Neural cell (in vitro differentiated cells): ENCODE measurements around the gene SLC28A1. TPM values are rescaled to one million over a fixed set of nuclear protein-coding genes. Genes with fewer than 3 reads are reported as not detected.

Experiments used
- H2AFZ ChIP-seq: fragments of 200-600, 300-800 bp; sonication (generic), shearing (Covaris generic); 2 replicates; pipeline ENCODE4 v1.6.0; 2014; ENCODE audit warnings: low read depth, mild to moderate bottlenecking, antibody characterized with exemption, low read length, moderate library complexity
- H3F3A ChIP-seq: fragments of 200-600 bp; shearing (Covaris generic); 2 replicates; pipeline ENCODE4 v1.6.1; 2016; ENCODE audit warnings: mild to moderate bottlenecking, moderate library complexity, mixed read lengths, antibody characterized with exemption, low read length; ENCODE audit not compliant: insufficient read depth, poor library complexity, severe bottlenecking
- H3K27ac ChIP-seq: fragments of 200-600, 300-800 bp; sonication (generic), shearing (Covaris generic); 2 replicates; pipeline ENCODE4 v1.5.1; 2014; ENCODE audit warnings: mild to moderate bottlenecking, low read length, moderate library complexity
- H3K27me3 ChIP-seq: fragments of 300-800, 200-600 bp; sonication (generic), shearing (Covaris generic); 2 replicates; pipeline ENCODE4 v1.6.0; 2014; ENCODE audit warnings: mild to moderate bottlenecking, low read depth, low read length, moderate library complexity; ENCODE audit not compliant: insufficient read depth
- H3K36me3 ChIP-seq: fragments of 300-800, 200-600 bp; sonication (generic), shearing (Covaris generic); 2 replicates; pipeline ENCODE4 v1.5.1; 2014; ENCODE audit warnings: mild to moderate bottlenecking, antibody characterized with exemption, low read length, moderate library complexity; ENCODE audit not compliant: insufficient read depth
- H3K4me2 ChIP-seq: fragments of 300-800, 200-600 bp; sonication (generic), shearing (Covaris generic); 2 replicates; pipeline ENCODE4 v1.6.0; 2014; ENCODE audit warnings: mild to moderate bottlenecking, low read length
- H3K4me3 ChIP-seq: fragments of 300-800, 200-600 bp; sonication (generic), shearing (Covaris generic); 2 replicates; pipeline ENCODE4 v1.5.1; 2014; ENCODE audit warnings: mild to moderate bottlenecking, low read length, moderate library complexity
- H3K79me2 ChIP-seq: fragments of 200-600 bp; shearing (Covaris generic); replicated peaks from 2 replicates; pipeline ENCODE4 v1.6.0; 2014; ENCODE audit warnings: mild to moderate bottlenecking, low read length, moderate library complexity; ENCODE audit not compliant: insufficient read depth
- H3K9ac ChIP-seq: fragments of 300-800, 200-600 bp; sonication (generic), shearing (Covaris generic); 2 replicates; pipeline ENCODE4 v1.6.1; 2016; ENCODE audit warnings: mild to moderate bottlenecking, low read length, mixed read lengths
- H3K9me2 ChIP-seq: fragments of 200-600 bp; shearing (Covaris generic); 2 replicates; pipeline ENCODE4 v1.6.1; 2016; ENCODE audit warnings: mild to moderate bottlenecking, low read length, mixed read lengths; ENCODE audit not compliant: insufficient read depth
- H3K9me3 ChIP-seq: fragments of 200-600, 300-800 bp; sonication (generic), shearing (Covaris generic); 2 replicates; pipeline ENCODE4 v1.6.1; 2016; ENCODE audit warnings: mild to moderate bottlenecking, mixed run types, low read length, moderate library complexity, mixed read lengths
- H4K20me1 ChIP-seq: fragments of 200-600 bp; shearing (Covaris generic); 2 replicates; pipeline ENCODE4 v1.6.1; 2016; ENCODE audit warnings: mild to moderate bottlenecking, mixed run types; ENCODE audit not compliant: insufficient read depth
- EP300 ChIP-seq: fragments of 450-650 bp; conservative IDR thresholded peaks from 2 replicates; pipeline ENCODE4 v1.6.1; 2014; ENCODE audit warnings: antibody characterized with exemption, mild to moderate bottlenecking, moderate library complexity; ENCODE audit not compliant: poor library complexity, severe bottlenecking
- EZH2 ChIP-seq: fragments of 200-600, 300-800 bp; shearing (Covaris generic), sonication (generic); IDR thresholded peaks from 2 replicates; pipeline ENCODE4 v1.6.1; 2014; ENCODE audit warnings: antibody characterized with exemption, low read length, borderline replicate concordance, mild to moderate bottlenecking; ENCODE audit not compliant: insufficient read depth, poor library complexity, severe bottlenecking
- MXI1 ChIP-seq: fragments of 450-650 bp; conservative IDR thresholded peaks from 2 replicates; pipeline ENCODE4 v1.6.1; 2014; ENCODE audit warnings: antibody characterized with exemption, mild to moderate bottlenecking; ENCODE audit not compliant: poor library complexity, severe bottlenecking
- POLR2AphosphoS5 ChIP-seq: IDR thresholded peaks from 2 replicates; pipeline ENCODE4 v1.6.1; 2012
- RAD21 ChIP-seq: fragments of 450-650 bp; conservative IDR thresholded peaks from 2 replicates; pipeline ENCODE4 v1.6.1; 2014; ENCODE audit warnings: antibody characterized with exemption, mild to moderate bottlenecking, moderate library complexity
- SMC3 ChIP-seq: fragments of 450-650 bp; conservative IDR thresholded peaks from 2 replicates; pipeline ENCODE4 v1.6.1; 2014; ENCODE audit warnings: antibody characterized with exemption, mild to moderate bottlenecking, moderate library complexity; ENCODE audit not compliant: poor library complexity
- TAF1 ChIP-seq: IDR thresholded peaks from 2 replicates; pipeline ENCODE4 v1.6.1; 2012; ENCODE audit warnings: low read depth
- polyA plus RNA-seq: library from polyadenylated mRNA; depleted of rRNA; stranded (reverse); fragments of >200 nt; gene quantifications from 2 replicates; pipeline ENCODE4 v1.2.3, GENCODE V29; 2014
- TF ChIP-seq, protein P1 (sequence below): fragments of 450-650 bp; IDR thresholded peaks from 2 replicates; pipeline ENCODE4 v1.5.1; 2014; ENCODE audit warnings: antibody characterized with exemption, mild to moderate bottlenecking, moderate library complexity; ENCODE audit not compliant: poor library complexity, severe bottlenecking
- TF ChIP-seq, protein P2 (sequence below): IDR thresholded peaks from 2 replicates; pipeline ENCODE4 v1.6.1; 2012; ENCODE audit warnings: borderline replicate concordance

SLC28A1 gene
- polyA plus RNA-seq, 1 donor from 2014 or later: not detected

DNA sequence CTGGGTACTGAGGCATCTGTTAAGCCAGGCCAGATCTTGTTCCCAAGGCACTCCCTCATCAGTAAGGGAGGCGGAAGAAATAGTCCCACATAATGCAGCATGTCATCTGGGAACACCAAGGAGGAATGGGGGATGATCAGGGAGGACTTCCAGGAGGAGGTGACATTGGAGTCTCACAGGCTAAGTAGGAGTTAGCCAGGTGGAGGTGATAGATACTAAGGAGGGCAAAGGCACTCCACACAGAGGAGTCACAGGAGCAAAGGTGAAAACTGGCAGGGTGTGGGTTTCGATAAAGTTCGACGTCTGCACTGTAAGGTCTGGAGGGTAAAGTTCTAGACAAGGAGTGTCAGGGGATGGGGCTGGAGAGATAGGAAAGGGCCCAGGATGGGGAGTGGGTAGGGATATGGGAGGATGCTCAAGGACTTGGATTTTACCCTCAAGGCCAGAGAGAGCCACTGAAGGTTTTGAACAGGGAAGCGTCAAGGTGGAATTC lies 6.3 kb downstream of the SLC28A1 start:
- Histone ChIP-seq H3K9me2 (no peaks in the 10 kb centered on the region), H2AFZ (no peak overlapping the region), H3K9me3 (no peaks in the 10 kb centered on the region), H3K9ac (no peak overlapping the region), H3F3A (no peaks in the 10 kb centered on the region), H3K4me3 (no peak overlapping the region), H3K79me2 (no peaks in the 10 kb centered on the region), H3K4me2 (no peak overlapping the region), H3K27ac (no peak overlapping the region), H4K20me1 (no peaks in the 10 kb centered on the region), H3K27me3 (no peaks in the 10 kb centered on the region), H3K36me3 (no peaks in the 10 kb centered on the region)
- TF ChIP-seq, protein P1, sequence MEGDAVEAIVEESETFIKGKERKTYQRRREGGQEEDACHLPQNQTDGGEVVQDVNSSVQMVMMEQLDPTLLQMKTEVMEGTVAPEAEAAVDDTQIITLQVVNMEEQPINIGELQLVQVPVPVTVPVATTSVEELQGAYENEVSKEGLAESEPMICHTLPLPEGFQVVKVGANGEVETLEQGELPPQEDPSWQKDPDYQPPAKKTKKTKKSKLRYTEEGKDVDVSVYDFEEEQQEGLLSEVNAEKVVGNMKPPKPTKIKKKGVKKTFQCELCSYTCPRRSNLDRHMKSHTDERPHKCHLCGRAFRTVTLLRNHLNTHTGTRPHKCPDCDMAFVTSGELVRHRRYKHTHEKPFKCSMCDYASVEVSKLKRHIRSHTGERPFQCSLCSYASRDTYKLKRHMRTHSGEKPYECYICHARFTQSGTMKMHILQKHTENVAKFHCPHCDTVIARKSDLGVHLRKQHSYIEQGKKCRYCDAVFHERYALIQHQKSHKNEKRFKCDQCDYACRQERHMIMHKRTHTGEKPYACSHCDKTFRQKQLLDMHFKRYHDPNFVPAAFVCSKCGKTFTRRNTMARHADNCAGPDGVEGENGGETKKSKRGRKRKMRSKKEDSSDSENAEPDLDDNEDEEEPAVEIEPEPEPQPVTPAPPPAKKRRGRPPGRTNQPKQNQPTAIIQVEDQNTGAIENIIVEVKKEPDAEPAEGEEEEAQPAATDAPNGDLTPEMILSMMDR: no peak
- TF ChIP-seq POLR2AphosphoS5 (no peak), SMC3 (no peak), EP300 (no peak), MXI1 (no peak), RAD21 (no peak), TAF1 (no peak), EZH2 (no peak)
- TF ChIP-seq, protein P2, sequence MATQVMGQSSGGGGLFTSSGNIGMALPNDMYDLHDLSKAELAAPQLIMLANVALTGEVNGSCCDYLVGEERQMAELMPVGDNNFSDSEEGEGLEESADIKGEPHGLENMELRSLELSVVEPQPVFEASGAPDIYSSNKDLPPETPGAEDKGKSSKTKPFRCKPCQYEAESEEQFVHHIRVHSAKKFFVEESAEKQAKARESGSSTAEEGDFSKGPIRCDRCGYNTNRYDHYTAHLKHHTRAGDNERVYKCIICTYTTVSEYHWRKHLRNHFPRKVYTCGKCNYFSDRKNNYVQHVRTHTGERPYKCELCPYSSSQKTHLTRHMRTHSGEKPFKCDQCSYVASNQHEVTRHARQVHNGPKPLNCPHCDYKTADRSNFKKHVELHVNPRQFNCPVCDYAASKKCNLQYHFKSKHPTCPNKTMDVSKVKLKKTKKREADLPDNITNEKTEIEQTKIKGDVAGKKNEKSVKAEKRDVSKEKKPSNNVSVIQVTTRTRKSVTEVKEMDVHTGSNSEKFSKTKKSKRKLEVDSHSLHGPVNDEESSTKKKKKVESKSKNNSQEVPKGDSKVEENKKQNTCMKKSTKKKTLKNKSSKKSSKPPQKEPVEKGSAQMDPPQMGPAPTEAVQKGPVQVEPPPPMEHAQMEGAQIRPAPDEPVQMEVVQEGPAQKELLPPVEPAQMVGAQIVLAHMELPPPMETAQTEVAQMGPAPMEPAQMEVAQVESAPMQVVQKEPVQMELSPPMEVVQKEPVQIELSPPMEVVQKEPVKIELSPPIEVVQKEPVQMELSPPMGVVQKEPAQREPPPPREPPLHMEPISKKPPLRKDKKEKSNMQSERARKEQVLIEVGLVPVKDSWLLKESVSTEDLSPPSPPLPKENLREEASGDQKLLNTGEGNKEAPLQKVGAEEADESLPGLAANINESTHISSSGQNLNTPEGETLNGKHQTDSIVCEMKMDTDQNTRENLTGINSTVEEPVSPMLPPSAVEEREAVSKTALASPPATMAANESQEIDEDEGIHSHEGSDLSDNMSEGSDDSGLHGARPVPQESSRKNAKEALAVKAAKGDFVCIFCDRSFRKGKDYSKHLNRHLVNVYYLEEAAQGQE: no peak

DNA sequence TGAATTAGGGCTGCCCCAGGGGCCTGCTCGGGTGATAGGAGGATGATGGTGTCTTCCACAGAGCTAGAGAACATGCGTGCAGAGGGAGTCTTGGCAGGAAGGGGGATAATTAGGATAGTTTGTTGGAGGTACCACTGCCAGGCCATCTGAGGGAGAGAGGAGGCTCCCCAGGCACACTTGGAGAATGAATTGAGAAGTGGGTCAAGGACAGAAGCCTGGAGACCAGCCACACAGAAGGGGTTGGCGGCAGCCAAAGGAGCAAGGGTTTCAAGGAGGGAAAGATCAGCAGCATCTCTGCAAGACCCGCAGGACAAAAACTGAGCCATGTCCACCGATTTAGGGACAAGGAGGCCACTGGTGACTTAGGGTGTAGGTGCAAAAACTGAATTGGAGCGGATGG lies 6.9 kb downstream of the SLC28A1 start:
- H3K4me2 ChIP-seq: no peak overlapping the region
- no peak overlapping the region for H3K9ac ChIP-seq
- TF ChIP-seq EZH2 (no peak), TAF1 (no peak), RAD21 (no peak), MXI1 (no peak), SMC3 (no peak), POLR2AphosphoS5 (no peak), EP300 (no peak)
- TF ChIP-seq, protein P1: no peak
- TF ChIP-seq, protein P2: no peak
- no peaks in the 10 kb centered on the region for H3K9me2 ChIP-seq
- no peaks in the 10 kb centered on the region for H3K27me3 ChIP-seq
- no peak overlapping the region for H3K27ac ChIP-seq
- H3K79me2 ChIP-seq: no peaks in the 10 kb centered on the region
- H4K20me1 ChIP-seq: no peaks in the 10 kb centered on the region
- H3F3A ChIP-seq: no peaks in the 10 kb centered on the region
- H3K36me3 ChIP-seq: no peaks in the 10 kb centered on the region
- no peak overlapping the region for H3K4me3 ChIP-seq
- H2AFZ ChIP-seq: no peak overlapping the region
- no peaks in the 10 kb centered on the region for H3K9me3 ChIP-seq
